Measurements from ENCODE around the gene ODAD4.
A peak's percentile ranks its signal among the peaks of the same experiment; 100 is the strongest.

The ODAD4 gene

DNA sequence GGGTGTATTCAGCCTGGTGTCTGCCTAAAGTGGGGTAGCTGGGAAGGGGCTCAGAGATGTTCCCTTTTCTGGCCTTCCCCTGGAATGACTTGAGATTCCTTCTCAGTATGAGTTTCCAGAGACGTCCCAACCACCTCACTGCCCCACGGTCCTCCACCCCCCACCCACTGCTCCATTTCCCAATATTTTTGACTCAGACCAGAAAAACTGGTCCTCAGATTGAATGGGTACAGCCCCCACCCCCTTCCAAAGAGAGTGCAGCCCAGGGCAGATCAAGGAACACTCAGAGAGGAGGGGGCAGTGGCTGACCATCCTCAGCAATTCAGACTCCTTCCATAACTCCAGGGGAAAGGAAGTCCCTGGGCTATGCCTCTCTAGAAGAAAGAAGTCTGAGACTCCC is 14.9 kb upstream of the ODAD4 start:
- peaks cover 70% of the 10 kb centered on the region for H3K79me2 ChIP-seq (ENCODE audit: insufficient read depth, low read length)
- H3K4me3 ChIP-seq (ENCODE audit: insufficient read depth, low read length, poor library complexity, severe bottlenecking): no peak overlapping the region
- peaks cover 5% of the 10 kb centered on the region; the same call in 1 of the 2 replicates for H3K36me3 ChIP-seq (ENCODE audit: low read length)
- H3F3A ChIP-seq (ENCODE audit: insufficient read depth): no peaks in the 10 kb centered on the region
- peak overlapping the region; percentile 6 for H3K4me2 ChIP-seq (ENCODE audit: low read depth, low read length, poor library complexity, severe bottlenecking)
- H3K9ac ChIP-seq (ENCODE audit: low read length): no peak overlapping the region
- no peaks in the 10 kb centered on the region for H3K27me3 ChIP-seq (ENCODE audit: low read length)
- H2AFZ ChIP-seq (ENCODE audit: low read depth, low read length, severe bottlenecking): no peak overlapping the region
- H4K20me1 ChIP-seq (ENCODE audit: low read depth, low read length): peaks cover 25% of the 10 kb centered on the region
- no peak overlapping the region for H3K27ac ChIP-seq (ENCODE audit: low read depth, low read length)
- H3K9me2 ChIP-seq (replicated peaks; ENCODE audit: insufficient read depth, low read length): no peaks in the 10 kb centered on the region
- no peaks in the 10 kb centered on the region for H3K9me3 ChIP-seq (ENCODE audit: insufficient read depth, low read length)
- no peak for TF ChIP-seq EZH2phosphoT487 (conservative IDR thresholded peaks at IDR 0.05; ENCODE audit: low read length)
- TF ChIP-seq, protein P1, sequence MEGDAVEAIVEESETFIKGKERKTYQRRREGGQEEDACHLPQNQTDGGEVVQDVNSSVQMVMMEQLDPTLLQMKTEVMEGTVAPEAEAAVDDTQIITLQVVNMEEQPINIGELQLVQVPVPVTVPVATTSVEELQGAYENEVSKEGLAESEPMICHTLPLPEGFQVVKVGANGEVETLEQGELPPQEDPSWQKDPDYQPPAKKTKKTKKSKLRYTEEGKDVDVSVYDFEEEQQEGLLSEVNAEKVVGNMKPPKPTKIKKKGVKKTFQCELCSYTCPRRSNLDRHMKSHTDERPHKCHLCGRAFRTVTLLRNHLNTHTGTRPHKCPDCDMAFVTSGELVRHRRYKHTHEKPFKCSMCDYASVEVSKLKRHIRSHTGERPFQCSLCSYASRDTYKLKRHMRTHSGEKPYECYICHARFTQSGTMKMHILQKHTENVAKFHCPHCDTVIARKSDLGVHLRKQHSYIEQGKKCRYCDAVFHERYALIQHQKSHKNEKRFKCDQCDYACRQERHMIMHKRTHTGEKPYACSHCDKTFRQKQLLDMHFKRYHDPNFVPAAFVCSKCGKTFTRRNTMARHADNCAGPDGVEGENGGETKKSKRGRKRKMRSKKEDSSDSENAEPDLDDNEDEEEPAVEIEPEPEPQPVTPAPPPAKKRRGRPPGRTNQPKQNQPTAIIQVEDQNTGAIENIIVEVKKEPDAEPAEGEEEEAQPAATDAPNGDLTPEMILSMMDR (IDR thresholded peaks at IDR 0.05; ENCODE audit: insufficient read depth, low read length, poor library complexity, severe bottlenecking): no peak

DNA sequence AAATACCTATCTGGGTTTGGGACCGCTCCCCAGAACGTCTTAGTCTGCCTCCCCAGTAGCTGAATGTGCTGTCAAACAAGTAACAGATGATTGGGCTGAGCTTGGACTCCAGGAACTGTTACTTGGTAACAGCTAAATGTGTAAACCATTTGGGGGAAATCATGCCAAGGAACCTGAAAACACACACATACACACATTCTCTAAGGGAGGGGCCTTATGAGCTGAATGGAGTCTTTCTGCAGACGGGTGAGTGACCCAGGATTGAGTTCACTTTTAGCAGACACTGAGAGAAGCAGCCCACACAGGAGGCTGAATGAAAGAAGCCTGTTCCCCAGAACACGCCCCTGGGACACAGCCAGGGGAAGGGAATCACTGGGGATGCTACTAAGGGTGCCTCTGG is 13.2 kb upstream of the ODAD4 start:
- no peaks in the 10 kb centered on the region for H3K27me3 ChIP-seq (ENCODE audit: low read length)
- 0 out of 2 replicates have a peak, but pooled peaks cover under 1% of the 10 kb centered on the region for H3F3A ChIP-seq (ENCODE audit: insufficient read depth)
- H3K27ac ChIP-seq (ENCODE audit: low read depth, low read length): no peak overlapping the region
- no peak for TF ChIP-seq EZH2phosphoT487 (conservative IDR thresholded peaks at IDR 0.05; ENCODE audit: low read length)
- TF ChIP-seq, protein P1 (IDR thresholded peaks at IDR 0.05; ENCODE audit: insufficient read depth, low read length, poor library complexity, severe bottlenecking): no peak
- H3K4me3 ChIP-seq (ENCODE audit: insufficient read depth, low read length, poor library complexity, severe bottlenecking): peak overlapping the region; percentile 87
- no peaks in the 10 kb centered on the region for H3K9me2 ChIP-seq (replicated peaks; ENCODE audit: insufficient read depth, low read length)
- H3K79me2 ChIP-seq (ENCODE audit: insufficient read depth, low read length): peaks cover 65% of the 10 kb centered on the region
- H3K9me3 ChIP-seq (ENCODE audit: insufficient read depth, low read length): no peaks in the 10 kb centered on the region
- no peak overlapping the region for H2AFZ ChIP-seq (ENCODE audit: low read depth, low read length, severe bottlenecking)
- peak overlapping the region; percentile 71 for H3K4me2 ChIP-seq (ENCODE audit: low read depth, low read length, poor library complexity, severe bottlenecking)
- H3K36me3 ChIP-seq (ENCODE audit: low read length): no peaks in the 10 kb centered on the region
- H4K20me1 ChIP-seq (ENCODE audit: low read depth, low read length): peaks cover 25% of the 10 kb centered on the region
- H3K9ac ChIP-seq (ENCODE audit: low read length): peak overlapping the region; percentile 91

DNA sequence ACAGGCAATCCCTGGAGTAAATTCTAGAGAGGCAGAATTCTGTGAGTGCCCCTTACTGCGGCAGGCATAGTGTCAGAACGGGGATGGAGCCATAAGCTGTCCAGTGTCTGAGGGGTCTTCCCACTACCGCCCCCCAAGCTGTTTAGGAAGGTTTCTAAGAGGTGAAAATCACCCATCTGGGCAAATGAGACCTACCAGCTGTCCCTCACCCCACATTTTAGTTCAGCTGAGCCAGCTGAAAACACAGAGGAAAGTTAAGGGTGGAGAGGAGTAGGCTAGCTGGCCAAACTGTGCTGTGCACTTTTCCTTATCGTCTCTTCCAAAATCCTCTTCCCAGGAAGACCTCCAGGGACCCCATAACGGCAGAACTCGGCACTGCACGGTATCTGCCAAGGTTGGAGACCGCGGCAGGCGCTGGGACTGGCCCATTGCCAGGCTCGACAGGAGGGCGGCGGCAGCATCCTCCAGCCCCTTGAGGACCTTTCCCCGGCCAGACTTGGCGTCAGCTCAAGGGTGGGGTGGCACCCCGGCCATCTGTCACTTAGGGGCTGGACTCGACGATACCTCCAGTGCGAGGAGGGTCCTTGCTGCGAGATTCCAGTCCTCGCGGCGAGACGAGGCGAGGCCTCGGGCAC is 12.6 kb upstream of the ODAD4 start:
- H3K9me2 ChIP-seq (replicated peaks; ENCODE audit: insufficient read depth, low read length): no peaks in the 10 kb centered on the region
- H3K79me2 ChIP-seq (ENCODE audit: insufficient read depth, low read length): peaks cover 59% of the 10 kb centered on the region
- no peaks in the 10 kb centered on the region for H3K27me3 ChIP-seq (ENCODE audit: low read length)
- H3K36me3 ChIP-seq (ENCODE audit: low read length): no peaks in the 10 kb centered on the region
- H3K27ac ChIP-seq (ENCODE audit: low read depth, low read length): peak overlapping the region; percentile 55
- H3K4me2 ChIP-seq (ENCODE audit: low read depth, low read length, poor library complexity, severe bottlenecking): peak overlapping the region; percentile 71
- peaks cover 22% of the 10 kb centered on the region for H4K20me1 ChIP-seq (ENCODE audit: low read depth, low read length)
- no peaks in the 10 kb centered on the region for H3K9me3 ChIP-seq (ENCODE audit: insufficient read depth, low read length)
- H3F3A ChIP-seq (ENCODE audit: insufficient read depth): peaks cover 6% of the 10 kb centered on the region
- H3K4me3 ChIP-seq (ENCODE audit: insufficient read depth, low read length, poor library complexity, severe bottlenecking): peak overlapping the region; percentile 87
- no peak overlapping the region for H2AFZ ChIP-seq (ENCODE audit: low read depth, low read length, severe bottlenecking)
- H3K9ac ChIP-seq (ENCODE audit: low read length): peak overlapping the region; percentile 91
- TF ChIP-seq, protein P1 (IDR thresholded peaks at IDR 0.05; ENCODE audit: insufficient read depth, low read length, poor library complexity, severe bottlenecking): no peak
- no peak for TF ChIP-seq EZH2phosphoT487 (conservative IDR thresholded peaks at IDR 0.05; ENCODE audit: low read length)

Data from SU-DHL-6 (cell line).